HG03139 (cell line): ENCODE data around the gene IMMP2L.
A peak's percentile ranks its signal among the peaks of the same experiment; 100 is the strongest.
"Not testable (repeated sequence)": the region's sequence is repeated elsewhere in the genome, so short reads cannot be mapped to it uniquely, and the experiment has no call there.

Experiments used
- ATAC-seq: cut with Tn5 transposase; IDR thresholded peaks from one replicate; pipeline ENCODE4 v1.9.1; 2021; ENCODE audit not compliant: unreplicated experiment

IMMP2L gene

GRCh38 chr7:111561904-111562732, at the start of gene IMMP2L:
TSS of gene IMMP2L (minus strand) at chr7:111562492.
- peak; percentile 82 for ATAC-seq

DNA sequence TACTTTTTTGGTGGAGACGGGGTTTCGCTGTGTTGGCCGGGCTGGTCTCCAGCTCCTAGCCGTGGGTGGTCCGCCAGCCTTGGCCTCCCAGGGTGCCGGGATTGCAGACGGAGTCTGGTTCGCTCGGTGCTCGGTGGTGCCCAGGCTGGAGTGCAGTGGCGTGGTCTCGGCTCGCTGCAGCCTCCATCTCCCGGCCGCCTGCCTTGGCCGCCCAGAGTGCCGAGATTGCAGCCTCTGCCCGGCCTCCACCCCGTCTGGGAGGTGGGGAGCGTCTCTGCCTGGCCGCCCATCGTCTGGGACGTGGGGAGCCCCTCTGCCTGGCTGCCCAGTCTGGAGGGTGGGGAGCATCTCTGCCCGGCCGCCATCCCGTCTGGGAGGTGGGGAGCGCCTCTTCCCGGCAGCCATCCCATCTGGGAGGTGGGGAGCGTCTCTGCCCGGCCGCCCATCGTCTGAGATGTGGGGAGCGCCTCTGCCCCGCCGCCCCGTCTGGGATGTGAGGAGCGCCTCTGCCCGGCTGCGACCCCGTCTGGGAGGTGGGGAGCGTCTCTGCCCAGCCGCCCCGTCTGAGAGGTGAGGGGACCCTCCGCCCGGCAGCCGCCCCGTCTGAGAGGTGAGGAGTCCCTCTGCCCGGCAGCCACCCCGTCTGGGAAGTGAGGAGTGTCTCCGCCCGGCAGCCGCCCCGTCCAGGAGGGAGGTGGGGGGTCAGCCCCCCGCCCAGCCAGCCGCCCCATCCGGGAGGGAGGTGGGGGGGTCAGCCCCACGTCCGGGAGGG, 47.4 kb upstream of the IMMP2L start:
- ATAC-seq = not testable (repeated sequence)

GRCh38 chr7:111607621-111608020, 45.3 kb upstream of the IMMP2L start:
- ATAC-seq = no peak

- no peak for ATAC-seq
Observed at GRCh38 chr7:111605246-111605645, 43.0 kb upstream of the IMMP2L start.

GRCh38 chr7:111600091-111600490, 37.8 kb upstream of the IMMP2L start:
- no peak for ATAC-seq

DNA sequence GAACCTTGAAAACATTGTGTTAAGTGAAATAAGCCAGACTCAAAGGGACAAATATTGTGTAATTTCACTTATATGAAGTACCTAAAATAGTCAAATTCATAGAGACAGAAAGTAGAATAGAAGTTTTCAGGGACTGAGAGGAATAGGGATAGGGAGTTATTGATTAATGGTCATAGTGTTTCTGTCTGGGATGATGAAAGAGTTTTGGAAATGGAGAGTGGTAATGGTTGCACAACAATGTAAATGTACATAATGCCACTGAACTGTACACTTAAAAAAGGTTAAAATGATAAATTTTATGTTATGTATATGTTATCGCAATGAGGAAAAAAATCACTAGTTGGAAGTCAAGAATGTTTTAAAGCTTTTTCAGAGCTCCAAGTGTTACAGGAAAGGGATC, 33.5 kb upstream of the IMMP2L start:
- ATAC-seq = no peak

GRCh38 chr7:111594602-111595001, 32.3 kb upstream of the IMMP2L start:
- ATAC-seq = no peak

DNA sequence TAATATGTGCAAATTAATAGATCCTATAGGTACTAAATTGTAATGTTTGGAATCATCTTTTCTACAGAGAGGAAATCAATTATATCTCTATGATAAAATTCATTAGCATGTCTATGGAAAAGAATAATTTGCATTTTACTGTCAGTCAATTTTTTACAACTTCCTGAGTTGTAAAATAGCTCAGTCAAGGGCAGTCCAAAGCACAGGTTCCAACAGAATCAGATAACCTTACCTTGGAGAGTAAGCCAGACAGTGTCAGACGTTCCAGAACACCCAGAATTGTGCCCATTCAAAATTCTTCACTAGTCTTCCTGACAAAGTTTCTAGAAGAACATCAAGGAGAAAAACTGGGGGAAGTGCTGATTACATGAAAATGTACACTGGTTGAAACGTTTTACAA, 31.1 kb upstream of the IMMP2L start:
- no peak for ATAC-seq

DNA sequence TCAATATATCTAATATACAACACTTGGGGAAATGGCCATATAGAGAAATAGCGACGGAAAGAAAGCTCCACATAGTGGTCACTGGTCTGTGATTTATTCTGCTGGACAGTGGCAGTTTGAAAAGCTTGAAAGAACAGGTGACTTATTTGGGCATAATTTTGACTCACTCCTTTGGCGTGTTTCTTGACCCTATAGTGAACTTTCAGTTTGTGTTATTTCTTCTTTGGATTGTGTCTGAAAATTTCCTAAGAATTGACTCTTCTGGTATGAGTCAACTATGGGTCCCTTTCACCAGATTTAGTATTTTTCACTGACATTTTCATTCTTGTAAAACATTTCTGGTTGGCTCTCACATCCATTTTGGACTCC, 25.8 kb upstream of the IMMP2L start:
- ATAC-seq = no peak

DNA sequence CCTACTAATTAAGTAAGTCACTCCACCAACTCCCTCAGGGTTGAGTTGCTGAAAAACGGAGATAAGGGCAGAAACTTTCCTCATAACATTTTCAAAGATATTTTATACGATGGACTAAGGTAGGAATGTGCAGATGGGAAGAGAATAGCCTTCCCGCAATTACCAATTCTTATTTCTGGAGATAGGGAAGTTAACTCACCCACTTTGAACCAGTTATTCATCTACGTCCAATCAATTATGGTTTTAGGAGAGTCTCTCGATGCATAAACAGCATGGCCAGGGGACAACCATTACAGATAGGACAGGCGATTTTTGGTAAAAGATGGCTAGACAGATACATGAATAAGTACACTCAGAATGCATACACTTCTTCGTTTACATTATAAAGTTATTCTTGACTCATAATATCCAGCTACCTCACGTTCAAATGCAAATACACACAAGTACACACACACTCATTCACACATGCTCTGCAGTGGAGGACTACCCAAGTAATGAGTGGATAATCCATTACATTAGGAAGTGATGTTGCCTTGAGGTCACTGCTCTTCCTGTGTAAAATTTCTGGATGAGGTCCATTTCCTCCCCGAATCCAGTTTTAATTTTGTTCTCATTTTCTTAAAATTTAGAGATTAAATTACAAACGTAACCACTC, 25.2 kb upstream of the IMMP2L start:
- ATAC-seq = no peak

- no peak for ATAC-seq
Observed at GRCh38 chr7:111586711-111587409, 24.6 kb upstream of the IMMP2L start.

DNA sequence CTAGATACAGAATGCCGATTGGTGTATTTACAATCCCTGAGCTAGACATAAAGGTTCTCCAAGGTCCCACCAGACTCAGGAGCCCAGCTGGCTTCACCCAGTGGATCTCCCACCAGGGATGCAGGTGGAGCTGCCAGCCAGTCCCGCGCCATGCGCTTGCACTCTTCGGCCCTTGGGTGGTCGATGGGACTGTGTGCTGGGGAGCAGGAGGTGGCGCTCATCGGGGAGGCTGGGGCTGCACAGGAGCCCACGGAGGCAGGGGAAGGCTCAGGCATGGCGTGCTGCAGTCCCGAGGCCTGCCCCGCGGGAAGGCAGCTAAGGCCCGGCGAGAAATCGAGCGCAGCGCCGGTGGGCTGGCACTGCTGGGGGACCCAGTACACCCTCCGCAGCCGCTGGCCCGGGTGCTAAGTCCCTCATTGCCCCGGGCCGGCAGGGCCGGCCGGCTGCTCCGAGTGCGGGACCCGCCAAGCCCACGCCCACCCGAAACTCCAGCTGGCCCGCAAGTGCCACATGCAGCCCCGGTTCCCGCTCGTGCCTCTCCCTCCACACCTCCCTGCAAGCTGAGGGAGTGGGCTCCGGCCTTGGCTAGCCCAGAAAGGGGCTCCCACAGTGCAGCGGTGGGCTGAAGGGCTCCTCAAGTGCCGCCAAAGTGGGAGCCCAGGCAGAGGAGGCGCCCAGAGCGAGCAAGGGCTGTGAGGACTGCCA, 19.6 kb upstream of the IMMP2L start:
- not testable (repeated sequence) for ATAC-seq

DNA sequence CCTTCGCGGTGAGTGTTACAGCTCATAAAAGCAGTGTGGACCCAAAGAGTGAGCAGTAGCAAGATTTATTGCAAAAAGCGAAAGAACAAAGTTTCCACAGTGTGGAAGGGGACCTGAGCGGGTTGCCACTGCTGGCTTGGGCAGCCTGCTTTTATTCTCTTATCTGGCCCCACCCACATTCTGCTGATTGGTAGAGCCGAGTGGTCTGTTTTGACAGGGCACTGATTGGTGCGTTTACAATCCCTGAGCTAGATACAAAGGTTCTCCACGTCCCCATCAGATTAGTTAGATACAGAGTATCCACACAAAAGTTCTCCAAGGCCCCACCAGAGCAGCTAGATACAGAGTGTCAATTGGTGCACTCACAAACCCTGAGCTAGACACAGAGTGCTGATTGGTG, 18.9 kb upstream of the IMMP2L start:
- ATAC-seq = not testable (repeated sequence)

- ATAC-seq = no peak
Observed at GRCh38 chr7:111578754-111579153, 16.5 kb upstream of the IMMP2L start.

DNA sequence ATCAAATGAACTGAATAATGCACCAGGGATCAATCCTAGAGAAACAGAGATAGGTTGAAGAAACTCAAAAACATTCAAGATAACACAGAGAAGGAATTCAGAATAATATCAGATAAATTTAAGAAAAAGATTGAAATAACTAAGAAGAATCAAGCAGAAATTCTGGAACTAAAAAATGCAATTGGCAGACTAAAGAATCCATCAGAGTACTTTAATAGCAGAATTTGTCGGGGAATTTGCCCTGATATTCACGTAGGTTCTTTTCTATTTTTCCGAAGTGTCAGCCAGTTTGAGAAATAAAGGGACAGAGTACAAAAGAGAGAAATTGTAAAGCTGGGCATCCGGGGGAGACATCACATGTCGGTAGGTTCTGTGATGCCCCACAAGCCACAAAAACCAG, 9.4 kb upstream of the IMMP2L start:
- no peak for ATAC-seq

- ATAC-seq = peak; percentile 64
Observed at GRCh38 chr7:111568870-111569462, 6.7 kb upstream of the IMMP2L start.

DNA sequence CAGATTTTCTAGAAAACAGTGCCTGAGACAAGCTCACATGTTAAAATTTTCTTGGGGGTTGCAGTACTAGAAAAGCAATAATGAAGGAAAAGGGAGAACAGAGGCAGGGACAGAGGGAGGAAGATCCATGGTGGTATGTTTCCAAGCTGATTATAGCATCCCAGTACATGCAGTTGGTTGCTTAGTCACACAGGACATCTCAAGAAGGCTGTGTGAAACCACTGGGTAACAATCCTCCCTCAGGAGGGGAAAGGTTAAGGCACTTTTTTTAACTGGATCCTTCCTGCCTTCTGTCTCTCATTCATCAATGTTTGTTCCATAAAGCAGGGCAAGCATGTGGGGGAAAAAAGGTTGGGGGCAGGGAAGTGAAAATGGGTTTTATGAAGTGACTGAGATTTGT, 6.1 kb upstream of the IMMP2L start:
- no peak for ATAC-seq

GRCh38 chr7:111564078-111564477, 1.8 kb upstream of the IMMP2L start:
- no peak for ATAC-seq

DNA sequence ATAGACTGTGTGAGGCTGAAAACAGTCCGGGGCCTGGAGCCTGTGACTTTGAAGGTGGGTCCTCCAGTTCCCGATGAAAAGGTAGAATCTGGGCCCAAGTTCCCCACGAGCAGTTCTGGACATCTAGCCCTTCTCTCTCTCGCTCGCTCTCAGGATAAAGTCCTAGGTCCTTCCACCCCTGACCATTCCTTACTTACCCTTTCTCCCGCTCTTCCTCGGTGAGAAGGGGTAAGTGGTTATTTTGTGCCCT, 713 bp downstream of the IMMP2L start:
- ATAC-seq = no peak
